HG02678 (cell line): ENCODE results near the gene NDFIP2.

ENCODE experiments used
- ATAC-seq: cut with Tn5 transposase; IDR thresholded peaks from one replicate; pipeline ENCODE4 v1.9.1; 2021; ENCODE audit warnings: mild to moderate bottlenecking, moderate library complexity; ENCODE audit not compliant: unreplicated experiment

NDFIP2 gene

GRCh38 chr13:79458436-79458835 lies 22.5 kb upstream of the NDFIP2 start:
- ATAC-seq = no peak

DNA sequence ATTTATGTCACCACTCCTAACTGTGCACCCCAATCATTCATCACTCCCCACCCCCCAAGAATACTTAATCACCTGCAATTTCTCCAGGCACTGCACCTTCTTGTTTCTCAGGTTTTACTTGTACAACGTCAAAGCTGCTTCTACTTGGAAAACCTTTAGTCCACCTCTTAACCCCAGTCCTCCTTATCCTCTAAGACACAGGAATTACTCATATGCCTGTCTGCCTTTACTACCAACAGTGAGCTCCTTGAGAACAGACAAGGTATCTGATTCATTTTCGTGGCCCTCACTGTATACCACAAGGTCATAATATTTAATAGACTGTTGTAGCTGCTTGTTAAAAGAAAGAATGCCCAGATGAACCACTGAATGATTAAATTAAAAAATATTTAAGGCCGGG lies 21.0 kb upstream of the NDFIP2 start:
- ATAC-seq = no peak

DNA sequence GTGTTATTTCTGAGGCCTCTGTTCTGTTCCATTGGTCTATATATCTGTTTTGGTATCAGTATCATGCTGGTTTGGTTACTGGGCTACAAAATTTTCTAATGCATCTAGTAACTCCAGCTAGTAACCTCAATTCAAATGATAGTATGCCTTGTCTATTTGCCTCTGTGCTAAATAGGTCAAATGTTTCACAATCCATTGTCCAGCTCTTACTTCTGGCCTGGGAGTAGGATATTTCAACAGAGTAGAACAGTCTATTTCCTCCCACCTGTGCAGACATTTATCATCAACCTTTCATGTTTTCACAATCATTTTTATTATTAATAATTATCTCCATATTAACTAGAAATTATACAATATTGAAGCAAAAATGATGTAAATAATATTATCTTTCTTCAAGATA lies 18.1 kb upstream of the NDFIP2 start:
- ATAC-seq = no peak

GRCh38 chr13:79463604-79464003 lies 17.4 kb upstream of the NDFIP2 start:
- no peak for ATAC-seq

DNA sequence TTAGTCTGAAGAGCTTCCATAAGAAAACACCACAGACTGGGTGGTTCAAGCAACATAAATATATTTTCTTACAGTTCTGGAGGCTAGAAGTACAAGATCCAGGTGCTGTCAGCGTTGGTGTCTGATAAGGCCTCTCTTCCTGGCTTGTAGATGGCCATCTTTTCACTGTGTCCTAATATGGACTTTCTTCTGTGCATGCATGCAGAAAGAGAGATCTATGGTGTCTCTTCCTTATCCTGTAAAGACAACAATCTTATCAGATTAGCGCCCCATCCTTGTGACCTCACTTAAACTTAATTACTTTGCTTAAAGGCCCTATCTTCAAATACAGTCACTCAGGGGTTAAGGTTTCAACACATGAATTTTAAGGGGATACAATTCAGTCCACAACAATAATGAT lies 14.1 kb upstream of the NDFIP2 start:
- no peak for ATAC-seq

- no peak for ATAC-seq
Measured at GRCh38 chr13:79468402-79468801, 12.6 kb upstream of the NDFIP2 start.

DNA sequence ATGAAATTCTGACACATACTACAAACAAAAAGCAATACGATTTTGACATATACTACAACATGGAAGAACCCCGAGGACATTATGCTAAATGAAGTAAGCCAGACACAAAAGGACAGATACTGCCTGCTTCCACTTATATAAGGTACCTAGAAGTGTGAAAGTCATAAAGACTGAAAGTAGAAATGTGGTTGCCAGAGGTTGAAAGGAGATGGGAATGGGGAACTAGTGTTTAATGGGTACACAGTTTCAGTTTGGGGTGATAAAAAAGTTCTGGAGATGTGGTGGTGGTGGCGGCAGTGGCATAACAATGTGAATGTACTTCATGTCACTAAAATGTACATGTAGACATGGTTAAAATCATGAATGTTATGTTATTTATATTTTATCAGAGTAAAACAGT lies 12.1 kb upstream of the NDFIP2 start:
- no peak for ATAC-seq

DNA sequence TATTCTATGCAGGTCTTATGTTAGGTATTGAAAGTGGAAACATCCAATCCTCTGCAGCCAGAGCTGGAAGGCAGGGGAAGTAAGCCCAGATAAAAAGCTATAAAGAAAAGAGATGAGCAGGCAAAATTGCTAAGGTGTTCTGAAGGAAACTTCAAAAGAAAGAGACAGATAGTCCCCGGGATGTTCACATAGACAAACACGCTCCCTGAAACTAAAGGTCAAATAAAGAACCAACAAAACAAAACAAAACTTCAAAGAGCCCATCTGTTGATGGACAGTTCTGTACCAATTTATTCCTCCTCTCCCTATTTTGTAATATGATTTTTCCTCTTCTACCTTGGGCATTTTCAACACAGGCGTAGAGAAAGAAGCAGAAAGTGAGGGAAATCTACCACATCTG lies 11.3 kb upstream of the NDFIP2 start:
- no peak for ATAC-seq

GRCh38 chr13:79470666-79471065 lies 10.3 kb upstream of the NDFIP2 start:
- ATAC-seq = no peak

DNA sequence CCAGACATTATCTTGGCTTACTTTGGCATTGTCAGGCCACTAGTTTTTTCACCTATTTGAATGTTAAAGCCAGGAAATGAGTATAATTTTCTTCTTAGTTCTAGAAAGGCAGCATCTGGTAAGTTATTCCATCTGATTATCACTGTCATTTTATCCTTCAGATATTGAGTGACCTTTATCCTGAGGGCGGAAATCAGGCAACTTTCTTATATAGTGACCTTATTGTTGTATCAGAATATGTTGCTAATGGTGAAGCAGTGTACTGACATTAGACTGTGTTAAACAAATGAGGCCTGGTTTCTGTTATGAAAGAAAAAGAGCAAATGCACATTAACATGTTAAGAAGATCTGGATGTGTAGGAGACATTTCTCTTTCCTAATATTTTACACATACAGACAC lies 5.4 kb upstream of the NDFIP2 start:
- no peak for ATAC-seq

DNA sequence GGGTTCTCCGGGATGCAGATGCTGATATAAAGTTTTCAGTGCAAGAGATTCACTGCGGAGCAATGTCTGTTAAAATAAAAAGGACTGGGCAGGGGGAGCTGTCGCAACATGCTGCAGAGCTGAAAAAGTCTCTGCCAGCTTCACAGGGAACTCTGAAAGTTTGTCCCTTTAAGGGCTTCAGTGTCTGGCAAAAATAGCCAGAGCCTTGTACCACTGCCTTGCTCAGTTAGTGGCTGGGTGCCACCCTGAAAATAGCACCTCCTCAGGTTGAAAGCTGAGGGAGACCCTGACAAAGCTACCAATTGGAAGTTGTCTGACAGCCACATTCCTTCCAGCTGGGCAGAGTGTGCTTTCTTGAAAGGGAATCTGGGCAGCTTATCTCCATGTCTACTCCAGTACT lies 3.0 kb upstream of the NDFIP2 start:
- no peak for ATAC-seq

DNA sequence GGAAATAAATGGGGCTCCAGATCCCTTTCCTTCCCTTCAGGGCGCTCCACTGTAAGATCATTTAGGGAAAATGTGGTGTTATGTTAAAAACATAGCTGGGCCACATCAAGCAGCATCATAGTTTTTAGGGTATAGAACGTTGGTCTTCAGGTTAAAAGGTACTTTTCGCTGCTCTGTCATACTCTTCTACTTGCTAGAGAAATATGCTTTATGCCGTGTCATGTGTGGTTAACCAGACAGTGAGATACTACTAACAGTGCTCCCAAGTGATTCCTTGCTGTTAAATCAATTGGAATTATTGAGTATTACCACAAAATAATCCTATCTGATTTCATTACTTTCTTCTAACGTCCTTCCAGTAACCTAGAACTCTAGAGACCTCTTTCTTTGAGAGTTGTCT lies 1.1 kb upstream of the NDFIP2 start:
- no peak for ATAC-seq

DNA sequence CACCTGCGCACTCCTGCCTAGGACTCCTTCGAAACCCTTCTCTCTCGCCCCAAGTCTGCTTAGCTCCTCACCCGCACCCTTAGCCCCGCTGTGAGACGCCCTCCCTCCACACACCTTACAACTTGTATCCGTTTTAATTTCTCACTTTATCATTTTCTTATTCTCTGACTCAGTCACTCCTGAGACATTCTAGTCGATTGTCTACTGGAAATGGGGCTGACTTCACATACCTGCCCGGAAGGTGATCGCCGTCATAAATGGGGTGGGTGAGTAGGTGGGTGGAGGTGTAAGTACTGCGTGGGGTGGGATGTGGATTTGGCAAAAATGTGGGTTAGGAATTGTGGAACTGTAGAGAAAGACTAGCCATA lies 714 bp downstream of the NDFIP2 start:
- peak; percentile 35 for ATAC-seq

GRCh38 chr13:79482281-79482970 lies 1.5 kb downstream of the NDFIP2 start:
- no peak for ATAC-seq

GRCh38 chr13:79483086-79483706 lies 2.2 kb downstream of the NDFIP2 start:
- ATAC-seq = no peak

GRCh38 chr13:79485014-79485811 lies 4.3 kb downstream of the NDFIP2 start:
- no peak for ATAC-seq

DNA sequence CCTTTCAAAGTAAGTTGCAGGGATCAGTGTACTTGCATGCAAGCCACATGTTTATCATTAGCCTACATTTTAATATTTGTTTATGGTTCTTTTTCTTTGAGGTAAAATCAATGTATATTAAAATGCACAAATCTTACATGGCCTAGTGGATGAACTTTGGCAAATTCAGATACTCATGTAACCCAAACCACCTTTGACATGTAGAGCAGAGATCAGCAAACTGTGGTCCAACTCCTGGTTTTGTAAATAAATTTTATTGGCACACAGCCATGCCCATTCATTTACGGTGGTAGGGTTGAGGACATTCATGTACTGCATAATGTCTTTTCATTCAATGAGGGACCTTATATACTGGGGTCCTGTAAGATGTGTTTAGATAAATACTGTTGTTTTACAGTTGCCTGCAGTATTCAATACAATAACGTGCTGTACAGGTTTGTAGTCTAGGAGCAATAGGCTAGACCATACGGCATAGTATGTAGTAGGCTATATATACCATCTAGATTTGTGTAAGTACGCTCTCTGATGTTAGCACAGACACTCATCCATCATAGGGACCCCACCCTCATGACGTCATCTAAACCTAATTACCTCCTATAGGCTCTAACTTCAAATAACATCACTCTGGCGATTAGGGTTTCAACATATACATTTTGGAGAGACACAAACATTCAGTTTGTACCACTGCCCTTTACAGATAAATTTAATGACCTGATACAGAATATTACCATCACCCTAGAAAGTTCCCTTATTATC lies 5.7 kb downstream of the NDFIP2 start:
- ATAC-seq = no peak

- no peak for ATAC-seq
Measured at GRCh38 chr13:79490326-79490725, 9.4 kb downstream of the NDFIP2 start.

- no peak for ATAC-seq
Measured at GRCh38 chr13:79490824-79491223, 9.9 kb downstream of the NDFIP2 start.

DNA sequence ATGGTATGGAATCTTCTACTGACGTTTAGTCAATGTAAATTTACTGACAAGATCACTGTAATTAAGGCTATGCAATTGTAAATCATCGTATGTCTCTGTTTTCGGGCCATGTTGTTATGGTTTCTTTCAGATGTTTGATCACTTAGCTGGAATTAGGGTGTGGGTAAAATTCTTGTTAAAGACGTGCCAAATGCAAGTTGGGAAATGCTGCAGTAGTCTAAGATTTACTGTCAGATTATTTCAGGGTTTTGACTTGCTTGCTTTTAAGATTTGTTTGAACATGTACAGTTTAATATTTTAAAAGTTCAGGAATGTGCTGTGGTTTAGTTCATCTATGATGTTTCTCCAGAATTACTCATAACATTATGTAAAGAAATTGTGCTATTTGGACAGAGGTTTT lies 10.8 kb downstream of the NDFIP2 start:
- ATAC-seq = no peak

- no peak for ATAC-seq
Measured at GRCh38 chr13:79492313-79492798, 11.4 kb downstream of the NDFIP2 start.
